SK-N-SH (cell line): ENCODE measurements around the gene CEP63. TPM values are rescaled to one million over a fixed set of nuclear protein-coding genes. Genes with fewer than 3 reads are reported as not detected.

ENCODE experiments used
- CTCF ChIA-PET: fragments of 300-600, 350-600 bp; formaldehyde crosslinking; extraction: SDS; loops from one replicate; lab custom pipeline; 2021; lab: Yijun Ruan, JAX
- POLR2A ChIA-PET: fragments of 350-600 bp; sonication (Branson Sonifier 250); formaldehyde crosslinking; extraction: SDS; loops from one replicate; lab custom pipeline; 2020; ENCODE audit warnings: antibody characterized with exemption, inconsistent platforms; lab: Yijun Ruan, JAX
- DNase-seq: peaks from one replicate; pipeline ENCODE4 v3.0.0; 2012
- H2AFZ ChIP-seq: fragments of 200-600 bp; sonication (generic); 2 replicates; pipeline ENCODE4 v1.8.1; 2016; ENCODE audit warnings: antibody characterized with exemption, mild to moderate bottlenecking, low read depth
- H3F3A ChIP-seq: fragments of 200-600 bp; sonication (generic); replicated peaks from 2 replicates; pipeline ENCODE3; 2016; ENCODE audit warnings: antibody characterized with exemption, mild to moderate bottlenecking; ENCODE audit not compliant: insufficient read depth
- H3K27ac ChIP-seq, 2 experiments: fragments of 200-500 bp in 1 of 2; fragments of 200-600 bp in 1 of 2; sonication (Bioruptor generic) in 1 of 2; sonication (generic), shearing (Covaris generic) in 1 of 2; 2 replicates each; pipeline versions ENCODE4 v1.5.1 to v1.6.1; 2014 to 2016; ENCODE audit warnings: low read depth in 2 of 2, inconsistent platforms in 1 of 2, low read length in 1 of 2, mild to moderate bottlenecking in 1 of 2, mixed read lengths in 1 of 2
- H3K27me3 ChIP-seq: fragments of 200-600 bp; sonication (generic), shearing (Covaris generic); 2 replicates; pipeline ENCODE4 v1.6.1; 2016; ENCODE audit warnings: mixed run types; ENCODE audit not compliant: insufficient read depth
- H3K36me3 ChIP-seq, 2 experiments: fragments of 200-500 bp in 1 of 2; fragments of 200-600 bp in 1 of 2; sonication (Bioruptor generic) in 1 of 2; sonication (generic) in 1 of 2; replicated peaks in 1 of 2; 2 replicates each; pipeline versions ENCODE3 to v1.5.1; 2014 to 2016; ENCODE audit warnings: low read length in 1 of 2, mild to moderate bottlenecking in 1 of 2; ENCODE audit not compliant: insufficient read depth in 2 of 2, control insufficient read depth in 1 of 2
- H3K4me1 ChIP-seq, 2 experiments: fragments of 200-500 bp in 1 of 2; fragments of 200-600 bp in 1 of 2; sonication (Bioruptor generic) in 1 of 2; sonication (generic), shearing (Covaris generic) in 1 of 2; 2 replicates each; pipeline versions ENCODE4 v1.5.1 to v1.6.1; 2014 to 2016; ENCODE audit warnings: low read depth in 1 of 2, low read length in 1 of 2, mixed run types in 1 of 2; ENCODE audit not compliant: insufficient read depth in 2 of 2, control insufficient read depth in 1 of 2
- H3K4me2 ChIP-seq: fragments of 200-600 bp; sonication (generic), shearing (Covaris generic); 2 replicates; pipeline ENCODE4 v1.6.1; 2017; ENCODE audit warnings: mixed run types
- H3K4me3 ChIP-seq, 2 experiments: fragments of 200-500 bp in 1 of 2; fragments of 200-600 bp in 1 of 2; sonication (Bioruptor generic) in 1 of 2; sonication (generic), shearing (Covaris generic) in 1 of 2; 2 replicates each; pipeline versions ENCODE4 v1.5.1 to v1.8.1; 2014 to 2016; ENCODE audit warnings: low read depth in 2 of 2, inconsistent platforms in 1 of 2, low read length in 1 of 2, mild to moderate bottlenecking in 1 of 2, mixed read lengths in 1 of 2, moderate library complexity in 1 of 2
- H3K79me2 ChIP-seq: fragments of 200-600 bp; sonication (generic); 2 replicates; pipeline ENCODE4 v1.8.1; 2017; ENCODE audit warnings: mild to moderate bottlenecking; ENCODE audit not compliant: insufficient read depth
- H3K9ac ChIP-seq: fragments of 200-600 bp; sonication (generic); 2 replicates; pipeline ENCODE4 v1.6.1; 2017; ENCODE audit warnings: mixed run types
- H3K9me2 ChIP-seq: fragments of 200-600 bp; sonication (generic); 2 replicates; pipeline ENCODE4 v1.6.1; 2017; ENCODE audit warnings: mixed run types
- H3K9me3 ChIP-seq: fragments of 200-600 bp; sonication (generic); 2 replicates; pipeline ENCODE4 v1.6.1; 2017; ENCODE audit warnings: mixed run types, mild to moderate bottlenecking, moderate library complexity
- H4K20me1 ChIP-seq: fragments of 200-600 bp; sonication (generic); 2 replicates; pipeline ENCODE4 v1.6.1; 2017; ENCODE audit warnings: mild to moderate bottlenecking, mixed run types; ENCODE audit not compliant: insufficient read depth
- CHD2 ChIP-seq: fragments of 150-350 bp; IDR thresholded peaks from 2 replicates; pipeline ENCODE4 v1.6.1; 2018; ENCODE audit warnings: low read length; ENCODE audit not compliant: partially characterized antibody
- CTCF ChIP-seq: fragments of 200-600 bp; sonication (generic); IDR thresholded peaks from 2 replicates; pipeline ENCODE4 v1.6.1; 2017; ENCODE audit warnings: antibody characterized with exemption, mild to moderate bottlenecking, moderate library complexity
- ELF1 ChIP-seq: IDR thresholded peaks from 2 replicates; pipeline ENCODE4 v1.4.0; 2012
- EZH2phosphoT487 ChIP-seq: fragments of 200-600 bp; sonication (generic); IDR thresholded peaks from 2 replicates; pipeline ENCODE4 v1.6.1; 2017; ENCODE audit warnings: low read depth, mixed run types, mild to moderate bottlenecking, antibody characterized with exemption, moderate library complexity, borderline replicate concordance
- FOSL2 ChIP-seq: IDR thresholded peaks from 2 replicates; pipeline ENCODE4 v1.4.0; 2012; ENCODE audit warnings: low read depth, mild to moderate bottlenecking, moderate library complexity, borderline replicate concordance
- FOXM1 ChIP-seq: IDR thresholded peaks from 2 replicates; pipeline ENCODE4 v1.4.0; 2012; ENCODE audit warnings: low read depth, mild to moderate bottlenecking
- GABPA ChIP-seq: IDR thresholded peaks from 2 replicates; pipeline ENCODE4 v1.4.0; 2012; ENCODE audit warnings: low read depth, mild to moderate bottlenecking
- IRF3 ChIP-seq: fragments of 150-350 bp; IDR thresholded peaks from 2 replicates; pipeline ENCODE4 v1.6.1; 2016; ENCODE audit warnings: mild to moderate bottlenecking, low read depth, low read length
- JUND ChIP-seq: IDR thresholded peaks from 2 replicates; pipeline ENCODE4 v1.4.0; 2012
- MAX ChIP-seq: IDR thresholded peaks from 2 replicates; pipeline ENCODE4 v1.4.0; 2012; ENCODE audit warnings: low read depth
- NFIC ChIP-seq: IDR thresholded peaks from 2 replicates; pipeline ENCODE4 v1.4.0; 2012; ENCODE audit warnings: borderline replicate concordance
- PBX3 ChIP-seq: IDR thresholded peaks from 2 replicates; pipeline ENCODE4; 2012
- RAD21 ChIP-seq: IDR thresholded peaks from 2 replicates; pipeline ENCODE4 v1.6.1; 2012; ENCODE audit warnings: mild to moderate bottlenecking, low read length
- RFX5 ChIP-seq: IDR thresholded peaks from 2 replicates; pipeline ENCODE4 v1.6.1; 2012; ENCODE audit warnings: mild to moderate bottlenecking, improper control_type of control experiment, low read length
- RXRA ChIP-seq: IDR thresholded peaks from 2 replicates; pipeline ENCODE4 v1.4.0; 2012; ENCODE audit warnings: low read depth, mild to moderate bottlenecking, borderline replicate concordance
- TAF1 ChIP-seq: IDR thresholded peaks from 2 replicates; pipeline ENCODE4 v1.6.1; 2012; ENCODE audit warnings: low read depth, mild to moderate bottlenecking, low read length, moderate library complexity, borderline replicate concordance
- TCF12 ChIP-seq: IDR thresholded peaks from 2 replicates; pipeline ENCODE4 v1.4.0; 2012
- TEAD4 ChIP-seq: IDR thresholded peaks from 2 replicates; pipeline ENCODE4 v1.4.0; 2012; ENCODE audit warnings: mild to moderate bottlenecking, borderline replicate concordance; ENCODE audit not compliant: insufficient read depth
- USF1 ChIP-seq: IDR thresholded peaks from 2 replicates; pipeline ENCODE4 v1.4.0; 2012; ENCODE audit warnings: low read depth, borderline replicate concordance
- YY1 ChIP-seq: IDR thresholded peaks from 2 replicates; pipeline ENCODE4 v1.4.0; 2012; ENCODE audit warnings: low read depth, mild to moderate bottlenecking
- WGBS: methylation state at CpG from one replicate; pipeline ENCODE4 v1.1.6; 2017; ENCODE audit warnings: low lambda C conversion rate; 5-methylcytosine and 5-hydroxymethylcytosine counted together
- polyA plus RNA-seq, 3 experiments: library from polyadenylated mRNA; depleted of rRNA; stranded (reverse); fragments of >200 nt; gene quantifications; 2 replicates each; pipeline ENCODE4 v1.2.3, GENCODE V29; 2012

The CEP63 gene
- polyA plus RNA-seq, 1 of the 3 experiments (the other 2 are of a cell fraction), result 6.3 TPM

- H3K9ac ChIP-seq, result no peak overlapping the region
- no peaks in the 10 kb centered on the region for H3F3A ChIP-seq
- WGBS, result 93% methylated on average over 5 of the region's 6 CpGs
- TF ChIP-seq GABPA (no peak), USF1 (no peak), RAD21 (no peak), TCF12 (no peak), EZH2phosphoT487 (no peak), PBX3 (no peak), FOSL2 (no peak), CTCF (no peak), ELF1 (no peak), JUND (no peak), YY1 (no peak), TEAD4 (no peak), FOXM1 (no peak), RFX5 (no peak), NFIC (no peak), RXRA (no peak), IRF3 (no peak), TAF1 (no peak), MAX (no peak), CHD2 (no peak)
- no peak overlapping the region for H3K27ac ChIP-seq
- H3K9me2 ChIP-seq, result no peaks in the 10 kb centered on the region
- no peaks in the 10 kb centered on the region for H3K36me3 ChIP-seq
- peaks cover 0 to 21% of the 10 kb centered on the region in 2 experiments; a peak in 1 of 4 replicates for H3K4me1 ChIP-seq
- H3K9me3 ChIP-seq, result no peaks in the 10 kb centered on the region
- H4K20me1 ChIP-seq, result no peaks in the 10 kb centered on the region
- H3K79me2 ChIP-seq, result no peaks in the 10 kb centered on the region
- no peak overlapping the region for H3K4me3 ChIP-seq
- no peaks in the 10 kb centered on the region for H3K27me3 ChIP-seq
- ChIA-PET POLR2A (no interaction called here), CTCF (interaction anchor here (0.6 to 1.1 kb wide), 2 partner anchors 11 to 187 kb away, joined by 3 to 5 read pairs; partner anchors contain the start of gene EPHB1)
- DNase-seq, result no peak
- H3K4me2 ChIP-seq, result no peak overlapping the region
- no peak overlapping the region for H2AFZ ChIP-seq
Measured at GRCh38 chr3:134608023-134608770, 122.3 kb downstream of the CEP63 start.
